Measurements from ENCODE around the gene EFCC1.

The EFCC1 gene

GRCh38 chr3:128994581-128995546 is 6.2 kb upstream of the EFCC1 start:
- no peak for DNase-seq

DNA sequence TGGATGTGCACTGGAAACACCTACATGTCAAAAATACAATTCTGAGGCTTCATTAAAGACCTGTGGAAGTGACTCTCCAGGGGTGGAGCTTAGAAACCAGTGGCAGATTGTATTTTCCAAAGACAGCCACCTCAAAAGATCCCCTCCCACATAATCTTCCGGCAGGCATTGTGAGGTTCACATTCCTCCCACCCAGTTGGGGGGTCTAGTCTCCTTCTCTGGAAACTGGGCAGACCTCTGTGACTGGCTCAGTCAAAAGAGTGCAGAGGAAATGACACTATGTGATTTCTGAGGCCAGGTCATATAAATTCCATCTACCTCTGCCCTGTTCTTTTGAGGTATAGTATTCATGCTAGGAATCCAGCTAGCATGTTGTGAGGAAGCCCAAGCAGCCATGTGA is 5.4 kb upstream of the EFCC1 start:
- DNase-seq = no peak

GRCh38 chr3:128996200-128996599 is 4.9 kb upstream of the EFCC1 start:
- DNase-seq = no peak

- DNase-seq = no peak
These were observed 4.4 kb upstream of the EFCC1 start for GRCh38 chr3:128996726-128997125.

GRCh38 chr3:128997486-128998133 is 3.5 kb upstream of the EFCC1 start:
- no peak for DNase-seq

- no peak for DNase-seq
These were observed 2.5 kb upstream of the EFCC1 start for GRCh38 chr3:128998561-128998960.

DNA sequence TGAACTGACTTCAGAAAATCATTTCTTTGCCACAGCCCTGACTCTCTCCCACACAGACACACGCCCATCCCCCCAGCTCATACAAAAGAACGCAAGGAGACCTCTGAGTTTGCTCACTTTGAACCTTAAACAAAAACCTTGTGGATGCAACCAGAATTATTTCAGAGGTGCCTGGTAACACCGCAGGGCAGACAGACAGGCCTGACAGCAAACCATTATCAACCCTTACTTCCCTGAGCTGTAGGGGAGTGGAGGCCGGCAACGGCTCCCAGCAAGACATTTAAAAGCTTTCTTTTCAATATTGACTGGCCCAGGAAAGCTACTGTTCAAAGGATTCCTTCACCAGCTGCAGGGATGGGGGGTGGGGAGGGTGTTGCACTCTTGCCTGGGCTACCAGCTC is 2.0 kb upstream of the EFCC1 start:
- no peak for DNase-seq

GRCh38 chr3:129000742-129001100 is 383 bp upstream of the EFCC1 start:
- DNase-seq = no peak

GRCh38 chr3:129001806-129002572 is 885 bp downstream of the EFCC1 start:
- DNase-seq = no peak

- no peak for DNase-seq
These were observed 1.8 kb downstream of the EFCC1 start for GRCh38 chr3:129002573-129003569.

DNA sequence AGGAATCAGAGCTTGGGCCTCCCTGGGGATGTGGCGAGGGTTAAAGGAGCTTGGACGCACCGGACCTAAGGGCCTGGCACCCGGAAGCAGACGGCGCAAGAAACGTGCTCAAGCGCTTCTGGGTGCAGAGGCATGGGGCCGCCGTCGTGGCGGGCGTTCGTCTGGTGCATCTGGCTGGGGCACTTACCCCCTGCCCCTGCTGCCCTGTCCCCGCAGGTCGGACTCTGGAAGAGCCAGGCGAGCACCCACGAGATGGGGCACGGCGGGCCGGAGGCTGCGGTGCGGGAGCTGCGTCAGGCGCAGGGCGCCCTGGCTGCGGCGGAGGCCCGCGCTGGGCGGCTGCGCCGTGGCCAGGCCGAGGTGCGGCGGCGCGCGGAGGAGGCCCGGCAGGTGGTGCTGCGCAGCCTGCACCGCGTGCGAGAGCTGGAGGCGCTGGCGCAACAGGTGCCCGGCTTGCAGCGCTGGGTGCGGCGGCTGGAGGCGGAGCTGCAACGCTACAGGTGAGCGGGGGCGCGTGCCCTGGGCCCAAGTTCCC is 2.5 kb downstream of the EFCC1 start:
- DNase-seq = no peak

- no peak for DNase-seq
These were observed 3.7 kb downstream of the EFCC1 start for GRCh38 chr3:129004639-129005295.

DNA sequence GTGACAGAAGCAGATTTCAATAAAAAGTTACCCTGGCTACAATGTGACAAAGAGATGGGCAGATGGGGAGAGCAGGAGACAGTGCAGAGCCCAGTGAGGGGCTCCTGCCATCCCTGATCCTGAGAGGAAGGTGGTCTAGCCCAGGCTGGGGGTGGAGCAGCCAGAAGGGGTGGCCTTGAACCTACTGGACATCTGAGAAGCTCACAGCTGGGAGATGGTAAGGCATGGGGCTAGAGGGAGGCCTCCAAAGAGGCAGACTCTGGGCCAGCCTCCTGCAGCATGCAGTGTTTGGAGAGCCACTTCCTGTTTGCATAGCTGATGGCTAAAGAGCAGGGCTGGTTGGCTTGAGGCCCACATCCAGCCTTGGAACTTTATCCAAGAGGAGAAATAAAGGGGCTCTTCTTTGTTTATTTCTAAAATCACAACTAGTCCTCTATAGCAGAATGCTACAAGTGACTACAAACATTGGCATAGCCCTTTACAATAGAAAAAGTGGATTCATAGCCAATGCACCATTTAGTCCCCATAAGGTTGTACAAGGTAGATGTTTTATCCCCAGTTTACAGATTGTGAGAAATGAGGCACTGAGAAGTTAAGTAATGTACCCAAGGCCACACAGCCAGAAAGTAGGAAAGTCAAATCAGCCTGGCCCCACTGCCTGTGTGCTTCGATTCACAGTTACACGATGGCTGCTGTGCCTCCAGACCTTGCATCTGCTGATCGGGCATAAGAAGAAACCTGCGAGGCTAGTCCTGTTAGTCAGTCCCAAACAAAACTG is 4.6 kb downstream of the EFCC1 start:
- DNase-seq = no peak

DNA sequence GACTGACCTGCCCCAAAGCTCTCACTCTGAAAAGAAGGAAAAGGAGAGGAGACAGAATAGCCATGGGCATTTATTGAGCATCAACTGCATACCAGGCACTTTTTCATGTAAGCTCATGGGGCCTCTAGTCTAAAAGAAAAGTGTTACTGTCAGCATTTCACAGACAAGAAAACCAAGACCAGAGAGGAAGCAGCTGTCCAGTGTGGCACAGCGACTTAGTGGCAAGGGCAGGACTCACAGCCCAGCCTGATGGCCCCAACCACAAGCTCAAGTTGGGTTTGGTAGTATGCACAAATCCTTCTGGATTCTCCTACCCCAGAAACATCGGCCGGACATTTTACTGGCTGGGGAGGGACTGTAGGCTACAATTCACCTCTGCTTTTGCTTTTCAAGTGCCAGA is 5.8 kb downstream of the EFCC1 start:
- DNase-seq = no peak

GRCh38 chr3:129007792-129008191 is 6.7 kb downstream of the EFCC1 start:
- no peak for DNase-seq

- DNase-seq = no peak
These were observed 8.2 kb downstream of the EFCC1 start for GRCh38 chr3:129009266-129009665.

DNA sequence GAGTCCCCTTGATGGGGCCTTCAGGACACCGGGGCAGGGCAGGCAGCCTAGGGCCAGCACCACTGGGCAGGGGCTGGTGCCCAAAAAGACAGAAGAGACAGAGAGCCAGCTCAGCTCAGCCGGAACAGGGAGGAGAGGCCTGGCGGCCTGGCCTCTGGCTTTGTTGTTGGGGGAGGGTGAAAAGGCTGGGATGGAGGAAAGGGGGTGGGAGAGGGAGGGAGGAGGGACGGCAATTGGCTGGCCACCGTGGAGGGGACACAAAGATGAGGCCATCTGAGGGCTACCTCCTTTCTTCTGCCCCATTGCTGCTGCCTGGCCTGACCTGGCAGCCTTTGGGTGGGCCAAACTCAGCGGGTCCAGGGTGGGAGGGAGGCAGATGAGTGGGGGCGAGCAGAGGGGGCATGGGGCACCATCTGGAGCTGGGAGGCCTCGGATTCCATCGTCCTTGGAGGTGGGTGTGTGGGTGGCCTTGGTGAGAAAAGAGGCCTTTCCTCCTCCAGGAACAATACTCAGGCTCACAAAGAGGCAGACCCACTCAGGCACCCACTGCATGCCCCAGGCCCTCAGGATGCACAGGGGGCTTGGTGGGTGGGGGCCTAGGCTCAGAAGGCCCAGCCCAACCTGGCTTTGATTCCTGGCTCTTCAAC is 9.3 kb downstream of the EFCC1 start:
- DNase-seq = no peak

DNA sequence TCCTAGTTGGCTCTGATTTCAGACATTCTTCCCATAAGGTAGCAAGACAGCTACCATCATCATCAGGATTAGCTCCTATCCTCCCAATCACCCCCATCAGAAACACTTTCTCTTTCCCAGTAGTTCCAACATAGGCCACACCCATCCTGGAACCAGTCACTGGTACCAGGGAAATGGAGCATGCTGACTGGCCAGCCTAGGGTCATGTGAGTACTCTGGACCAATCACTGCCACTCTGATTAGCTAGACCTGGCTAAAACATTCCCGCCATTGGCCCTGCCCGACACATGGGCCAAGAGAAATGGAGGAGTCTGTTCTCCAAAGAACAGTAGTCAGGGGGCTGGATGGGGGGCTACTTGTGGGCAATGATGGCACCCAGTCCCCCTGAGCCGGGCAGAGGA is 12.4 kb downstream of the EFCC1 start:
- DNase-seq = no peak

GRCh38 chr3:129014148-129014547 is 13.0 kb downstream of the EFCC1 start:
- DNase-seq = no peak

DNA sequence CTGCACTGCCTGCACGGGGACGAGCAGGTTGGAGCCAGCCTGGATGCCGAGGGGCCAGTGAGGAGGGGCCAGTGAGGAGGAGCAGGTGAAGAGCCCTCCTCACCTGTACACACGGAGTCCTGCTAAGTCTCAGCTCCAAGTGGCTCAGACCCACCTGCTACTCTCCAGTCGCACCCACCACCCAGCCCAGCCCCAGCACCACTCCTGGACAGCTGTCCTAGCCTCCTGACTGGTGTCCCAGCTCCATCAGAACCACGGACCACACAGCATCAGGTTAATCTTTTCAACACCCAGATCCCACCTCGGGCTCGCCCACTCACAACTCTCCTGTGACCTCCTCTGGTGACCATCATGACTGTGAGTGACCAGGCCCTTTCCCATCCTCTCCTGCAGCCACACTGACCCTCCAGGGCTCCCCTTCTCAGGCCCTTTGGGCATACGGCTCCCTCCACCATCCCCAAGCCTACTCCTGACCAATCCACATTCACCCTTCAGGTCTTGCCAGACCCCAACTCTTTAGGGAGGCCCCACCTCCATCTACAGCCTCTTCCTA is 13.8 kb downstream of the EFCC1 start:
- DNase-seq = no peak
